Esophagus muscularis mucosa (tissue), 4 donors: ENCODE data around the gene ACOXL. TPM values are rescaled to one million over a fixed set of nuclear protein-coding genes. Genes with fewer than 3 reads are reported as not detected.

Experiments
- DNase-seq: peaks from one replicate; pipeline ENCODE4 v3.0.0-alpha.2; 2017; ENCODE audit errors: extremely low spot score
- H3K27ac ChIP-seq, 4 donors: fragments of 200-600 bp; sonication (generic); replicated peaks in 1 of 4; 1 replicate in 3 of 4; 2 replicates in 1 of 4; pipeline ENCODE4 v1.5.1; 2016 to 2019; ENCODE audit warnings: mild to moderate bottlenecking in 1 of 4
- H3K27me3 ChIP-seq, 4 donors: fragments of 200-600 bp; sonication (generic); one replicate each; pipeline versions ENCODE4 v1.5.1 to v1.6.0; 2016 to 2019
- H3K36me3 ChIP-seq, 4 donors: fragments of 200-600 bp; sonication (generic); one replicate each; pipeline ENCODE4 v1.5.1; 2016 to 2019
- H3K4me1 ChIP-seq, 4 donors: fragments of 200-600 bp; sonication (generic); one replicate each; pipeline ENCODE4 v1.5.1; 2016 to 2019
- H3K4me3 ChIP-seq, 4 donors: fragments of 200-600 bp; sonication (generic); 1 replicate in 2 of 4; 2 replicates in 2 of 4; pipeline ENCODE4 v1.5.1; 2016 to 2019; ENCODE audit warnings: mild to moderate bottlenecking in 4 of 4, moderate library complexity in 1 of 4
- H3K9me3 ChIP-seq, 4 donors: fragments of 200-600 bp; sonication (generic); 1 replicate in 3 of 4; 2 replicates in 1 of 4; pipeline ENCODE4 v1.5.1; 2016 to 2019
- EP300 ChIP-seq: sonication (generic); formaldehyde crosslinking; IDR thresholded peaks from one replicate; pipeline ENCODE4 v1.6.1; 2017; ENCODE audit warnings: antibody characterized with exemption
- POLR2A ChIP-seq: fragments of 450-650 bp; IDR thresholded peaks from one replicate; pipeline ENCODE4 v1.6.1; 2017; ENCODE audit warnings: antibody characterized with exemption, moderate library complexity, mild to moderate bottlenecking, low read depth
- POLR2AphosphoS5 ChIP-seq, 2 donors: sonication (generic); formaldehyde crosslinking; IDR thresholded peaks; one replicate each; pipeline ENCODE4 v1.6.1; 2017; ENCODE audit warnings: antibody characterized with exemption in 2 of 2
- WGBS: methylation state at CpG from one replicate; pipeline ENCODE4 v1.1.5; 2018; 5-methylcytosine and 5-hydroxymethylcytosine counted together
- intact Hi-C: fragments of 100-400 bp; cut with DNase I; formaldehyde crosslinking; loops from one replicate; pipeline ENCODE4 v1.15.1; 2023
- total RNA-seq, 4 donors: library from RNA; depleted of rRNA; stranded (reverse); fragments of >200 nt; gene quantifications; one replicate each; pipeline versions ENCODE4 v1.1.0 to v1.2.1, GENCODE V29; 2016
- TF ChIP-seq, protein P1 (sequence below), 3 experiments: fragments of 200-600 bp in 2 of 3; fragments of 450-650 bp in 1 of 3; sonication (generic) in 2 of 3; IDR thresholded peaks; one replicate each; pipeline ENCODE4 v1.5.1; 2017 to 2019; ENCODE audit warnings: antibody characterized with exemption in 3 of 3, mild to moderate bottlenecking in 2 of 3, moderate library complexity in 1 of 3

The ACOXL gene
- total RNA-seq, 4 donors from 2014 or later, result not detected

DNA sequence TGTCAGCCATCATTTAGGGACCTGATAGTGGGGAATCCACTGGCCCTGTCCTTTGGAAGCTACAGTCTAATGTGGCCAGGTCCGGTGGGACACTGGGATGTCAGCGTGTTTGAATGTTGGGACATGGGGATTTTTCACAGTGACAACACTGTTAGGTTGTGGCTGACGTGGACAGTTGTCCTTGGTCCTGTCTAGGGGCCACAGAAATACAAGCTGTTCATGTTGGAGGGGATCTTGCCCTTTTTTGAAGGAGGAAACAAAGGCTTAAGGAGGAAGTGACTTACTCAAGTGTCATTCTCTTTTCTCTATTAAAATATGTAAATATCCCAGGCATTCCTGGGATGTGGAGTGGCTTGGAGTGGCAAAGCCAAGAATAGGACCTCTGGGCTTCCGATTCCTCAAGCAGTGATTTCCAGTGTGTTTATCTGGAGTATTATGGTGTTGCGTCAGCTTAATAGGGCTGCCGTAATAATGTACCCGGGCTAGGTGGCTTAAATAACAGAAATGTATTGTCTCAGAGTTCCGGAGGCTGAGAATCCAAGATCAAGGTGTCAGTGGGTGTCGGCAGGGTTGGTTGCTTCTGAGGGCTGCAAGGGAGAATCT, 8.5 kb downstream of the ACOXL start:
- Histone ChIP-seq H3K27me3 (peaks cover 0 to 56% (median 3%) of the 10 kb centered on the region in 4 donors), H3K4me3 (no peak overlapping the region), H3K36me3 (no peaks in the 10 kb centered on the region), H3K4me1 (no peaks in the 10 kb centered on the region), H3K27ac (no peak overlapping the region), H3K9me3 (peaks cover 0 to 7% (median 2%) of the 10 kb centered on the region in 4 donors)
- whole genome bisulfite sequencing, result 86% methylated on average over 9 of the region's 9 CpGs
- intact Hi-C loops, result no loop called here
- peak; percentile 55 for DNase-seq
- TF ChIP-seq, protein P1, sequence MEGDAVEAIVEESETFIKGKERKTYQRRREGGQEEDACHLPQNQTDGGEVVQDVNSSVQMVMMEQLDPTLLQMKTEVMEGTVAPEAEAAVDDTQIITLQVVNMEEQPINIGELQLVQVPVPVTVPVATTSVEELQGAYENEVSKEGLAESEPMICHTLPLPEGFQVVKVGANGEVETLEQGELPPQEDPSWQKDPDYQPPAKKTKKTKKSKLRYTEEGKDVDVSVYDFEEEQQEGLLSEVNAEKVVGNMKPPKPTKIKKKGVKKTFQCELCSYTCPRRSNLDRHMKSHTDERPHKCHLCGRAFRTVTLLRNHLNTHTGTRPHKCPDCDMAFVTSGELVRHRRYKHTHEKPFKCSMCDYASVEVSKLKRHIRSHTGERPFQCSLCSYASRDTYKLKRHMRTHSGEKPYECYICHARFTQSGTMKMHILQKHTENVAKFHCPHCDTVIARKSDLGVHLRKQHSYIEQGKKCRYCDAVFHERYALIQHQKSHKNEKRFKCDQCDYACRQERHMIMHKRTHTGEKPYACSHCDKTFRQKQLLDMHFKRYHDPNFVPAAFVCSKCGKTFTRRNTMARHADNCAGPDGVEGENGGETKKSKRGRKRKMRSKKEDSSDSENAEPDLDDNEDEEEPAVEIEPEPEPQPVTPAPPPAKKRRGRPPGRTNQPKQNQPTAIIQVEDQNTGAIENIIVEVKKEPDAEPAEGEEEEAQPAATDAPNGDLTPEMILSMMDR (IDR thresholded peaks at IDR 0.05), result no peak
- TF ChIP-seq POLR2AphosphoS5 (IDR thresholded peaks at IDR 0.05) (no peak), EP300 (no peak), POLR2A (no peak)

DNA sequence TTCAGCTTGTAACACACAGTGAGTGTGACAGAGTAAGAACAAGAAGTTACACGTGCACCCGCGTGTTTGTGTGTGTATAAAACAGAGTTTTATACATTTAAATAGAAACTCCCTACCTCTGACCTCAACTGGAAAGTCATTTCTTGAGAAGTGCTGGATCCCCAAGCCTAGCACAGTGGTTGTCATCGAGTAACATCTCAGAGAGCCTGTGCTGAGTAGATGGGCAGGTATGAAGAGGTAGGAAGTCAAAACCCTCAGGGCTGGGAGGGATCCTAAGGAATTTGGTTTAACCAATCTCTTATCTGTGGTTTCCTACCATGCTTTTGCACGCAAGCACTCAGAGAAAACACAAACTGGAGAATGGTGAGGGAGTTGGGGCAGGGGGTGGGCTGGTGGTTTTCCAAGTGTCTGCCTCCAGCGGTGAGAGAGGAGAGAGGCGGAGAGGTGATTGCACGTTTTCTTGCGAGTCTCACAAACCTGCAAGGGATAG, 9.2 kb downstream of the ACOXL start:
- Histone ChIP-seq H3K27ac (no peak overlapping the region), H3K36me3 (no peaks in the 10 kb centered on the region), H3K27me3 (peaks cover 0 to 49% (median 2%) of the 10 kb centered on the region in 4 donors), H3K4me3 (no peak overlapping the region), H3K4me1 (no peaks in the 10 kb centered on the region), H3K9me3 (peaks cover 0 to 7% (median 2%) of the 10 kb centered on the region in 4 donors)
- DNase-seq, result peak; percentile 75
- TF ChIP-seq, protein P1 (IDR thresholded peaks at IDR 0.05), result no peak
- no peak for TF ChIP-seq EP300
- TF ChIP-seq POLR2AphosphoS5 (IDR thresholded peaks at IDR 0.05), result no peak
- TF ChIP-seq POLR2A, result no peak
- intact Hi-C loops, result no loop called here
- WGBS, result 64% methylated on average over 9 of the region's 9 CpGs

DNA sequence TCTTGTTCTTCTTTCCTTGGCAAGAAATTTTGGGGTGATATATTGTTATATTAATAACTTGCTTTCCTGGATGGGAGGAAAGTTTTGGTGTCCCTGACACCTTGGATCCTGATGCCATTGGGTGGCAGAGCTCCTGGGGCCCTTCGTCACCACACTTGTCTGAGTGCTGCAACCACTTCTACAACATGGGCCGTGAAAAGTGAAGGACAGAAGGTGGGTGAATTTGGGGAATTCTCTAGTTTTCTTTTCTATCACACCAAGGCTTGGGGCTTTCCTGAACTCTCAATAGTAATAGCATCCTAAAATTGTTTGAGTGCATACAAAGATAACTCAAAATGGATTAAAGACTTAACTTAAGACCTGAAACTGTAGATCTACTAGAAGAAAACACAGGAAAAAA, 10.0 kb downstream of the ACOXL start:
- 87% methylated on average over 2 of the region's 2 CpGs for WGBS
- no peak for DNase-seq
- no peaks in the 10 kb centered on the region for H3K4me1 ChIP-seq
- peaks cover 0 to 46% (median 0%) of the 10 kb centered on the region in 4 donors for H3K27me3 ChIP-seq
- H3K27ac ChIP-seq, result no peak overlapping the region
- peaks cover 0 to 7% (median 2%) of the 10 kb centered on the region in 4 donors for H3K9me3 ChIP-seq
- no peak overlapping the region for H3K4me3 ChIP-seq
- intact Hi-C loops, result no loop called here
- no peak for TF ChIP-seq EP300
- TF ChIP-seq POLR2AphosphoS5 (IDR thresholded peaks at IDR 0.05), result no peak
- TF ChIP-seq POLR2A, result no peak
- TF ChIP-seq, protein P1 (IDR thresholded peaks at IDR 0.05), result no peak
- no peaks in the 10 kb centered on the region for H3K36me3 ChIP-seq

DNA sequence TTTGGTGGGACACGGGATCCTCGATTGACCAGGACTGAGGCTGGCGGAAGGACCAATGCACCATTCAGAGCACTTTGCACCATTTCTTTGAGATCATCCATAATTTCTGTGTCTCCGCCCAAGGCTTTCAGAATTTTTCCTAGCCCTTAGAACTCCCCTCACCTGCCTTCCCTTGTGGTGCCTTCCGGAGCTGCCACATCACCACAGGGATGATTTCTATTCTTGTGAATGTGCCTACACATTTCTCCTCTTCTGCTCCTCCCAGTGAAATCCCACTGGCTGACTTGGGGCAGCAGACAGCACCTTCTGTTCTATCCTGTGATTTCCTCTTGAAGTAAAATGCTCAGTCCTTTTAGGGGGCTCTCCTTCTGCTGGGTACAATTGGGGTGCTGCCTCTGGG, 11.2 kb downstream of the ACOXL start:
- 94% methylated on average over 5 of the region's 5 CpGs for WGBS
- no peaks in the 10 kb centered on the region for H3K4me1 ChIP-seq
- H3K9me3 ChIP-seq, result peaks cover 0 to 7% (median 2%) of the 10 kb centered on the region in 4 donors
- no peak overlapping the region for H3K27ac ChIP-seq
- H3K36me3 ChIP-seq, result no peaks in the 10 kb centered on the region
- TF ChIP-seq, protein P1 (IDR thresholded peaks at IDR 0.05), result no peak
- TF ChIP-seq POLR2AphosphoS5 (IDR thresholded peaks at IDR 0.05), result no peak
- TF ChIP-seq POLR2A, result no peak
- no peak for TF ChIP-seq EP300
- no peak overlapping the region for H3K4me3 ChIP-seq
- peaks cover 0 to 46% (median 1%) of the 10 kb centered on the region in 4 donors for H3K27me3 ChIP-seq
- intact Hi-C loops, result no loop called here
- DNase-seq, result peak; percentile 62
